ENCODE measurements around the gene PRKCQ. TPM values are rescaled to one million over a fixed set of nuclear protein-coding genes. Genes with fewer than 3 reads are reported as not detected.

PRKCQ gene
- total and polyA plus RNA-seq, 11 donors: 0.04 to 2.0 (median 0.13) TPM; not detected in 1

- no peaks in the 10 kb centered on the region for H3K9me3 ChIP-seq
- peaks cover 0 to 24% (median 0%) of the 10 kb centered on the region in 12 donors for H3K4me1 ChIP-seq
- TF ChIP-seq, protein P1, sequence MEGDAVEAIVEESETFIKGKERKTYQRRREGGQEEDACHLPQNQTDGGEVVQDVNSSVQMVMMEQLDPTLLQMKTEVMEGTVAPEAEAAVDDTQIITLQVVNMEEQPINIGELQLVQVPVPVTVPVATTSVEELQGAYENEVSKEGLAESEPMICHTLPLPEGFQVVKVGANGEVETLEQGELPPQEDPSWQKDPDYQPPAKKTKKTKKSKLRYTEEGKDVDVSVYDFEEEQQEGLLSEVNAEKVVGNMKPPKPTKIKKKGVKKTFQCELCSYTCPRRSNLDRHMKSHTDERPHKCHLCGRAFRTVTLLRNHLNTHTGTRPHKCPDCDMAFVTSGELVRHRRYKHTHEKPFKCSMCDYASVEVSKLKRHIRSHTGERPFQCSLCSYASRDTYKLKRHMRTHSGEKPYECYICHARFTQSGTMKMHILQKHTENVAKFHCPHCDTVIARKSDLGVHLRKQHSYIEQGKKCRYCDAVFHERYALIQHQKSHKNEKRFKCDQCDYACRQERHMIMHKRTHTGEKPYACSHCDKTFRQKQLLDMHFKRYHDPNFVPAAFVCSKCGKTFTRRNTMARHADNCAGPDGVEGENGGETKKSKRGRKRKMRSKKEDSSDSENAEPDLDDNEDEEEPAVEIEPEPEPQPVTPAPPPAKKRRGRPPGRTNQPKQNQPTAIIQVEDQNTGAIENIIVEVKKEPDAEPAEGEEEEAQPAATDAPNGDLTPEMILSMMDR (IDR thresholded peaks at IDR 0.05): no peak
- no peak for TF ChIP-seq POLR2A (IDR thresholded peaks at IDR 0.05)
- peaks cover 0 to 8% (median 0%) of the 10 kb centered on the region in 9 donors for H3K27me3 ChIP-seq
- DNase-seq: no peak
- intact Hi-C loops (cut with DNase I): no loop called here
- 77 to 81% (median 79%) methylated on average over 2 of the region's 2 CpGs for WGBS, 4 donors
- no peak for ATAC-seq
- H3K27ac ChIP-seq: peak overlapping the region in 1 of 12 donors; percentile 47
- no peaks in the 10 kb centered on the region for H3K36me3 ChIP-seq
- H3K4me3 ChIP-seq: no peak overlapping the region
Observed at GRCh38 chr10:6558272-6558671, 21.8 kb downstream of the PRKCQ start.

- intact Hi-C loops (cut with DNase I): no loop called here
- WGBS, 4 donors: 69 to 83% (median 77%) methylated on average over 7 of the region's 7 CpGs
- Histone ChIP-seq H3K9me3 (no peaks in the 10 kb centered on the region), H3K27me3 (peaks cover 0 to 15% (median 0%) of the 10 kb centered on the region in 9 donors), H3K4me1 (peaks cover 0 to 8% (median 0%) of the 10 kb centered on the region in 12 donors), H3K27ac (no peak overlapping the region), H3K36me3 (no peaks in the 10 kb centered on the region), H3K4me3 (no peak overlapping the region)
- DNase-seq (no peak), ATAC-seq (no peak)
- no peak for TF ChIP-seq POLR2A (IDR thresholded peaks at IDR 0.05)
- TF ChIP-seq, protein P1 (IDR thresholded peaks at IDR 0.05): no peak
Observed at GRCh38 chr10:6553937-6554336, 26.1 kb downstream of the PRKCQ start.

DNA sequence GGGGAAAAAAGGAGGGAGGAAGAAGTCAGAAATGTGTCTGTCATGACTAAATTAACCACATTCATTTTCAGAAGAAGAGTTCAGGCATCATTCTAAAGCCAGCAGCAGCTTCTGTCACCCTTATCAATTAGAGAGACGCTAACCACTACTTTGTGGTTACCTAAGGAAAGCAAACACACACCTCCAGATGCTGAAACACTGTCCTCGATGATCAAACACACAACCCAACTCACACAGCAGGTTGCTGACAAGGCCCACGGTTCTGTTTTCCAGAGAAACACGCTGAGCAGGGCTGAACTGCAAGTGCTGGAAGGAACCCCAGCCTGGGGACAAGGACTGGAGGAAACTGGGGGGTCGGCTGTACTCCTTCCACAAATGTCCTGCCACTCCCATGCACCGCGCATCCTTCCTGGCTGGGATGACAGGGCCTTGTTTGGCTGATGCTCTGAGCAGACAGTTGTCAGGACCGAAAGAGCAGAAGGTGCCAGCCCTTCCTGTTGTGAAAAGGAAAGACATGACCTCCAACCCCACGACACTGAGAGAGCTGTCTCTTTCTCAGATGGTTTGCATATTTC, 36.6 kb downstream of the PRKCQ start:
- TF ChIP-seq, protein P1 (IDR thresholded peaks at IDR 0.05): no peak
- TF ChIP-seq POLR2A (IDR thresholded peaks at IDR 0.05): no peak
- Histone ChIP-seq H3K27me3 (peaks cover 0 to 17% (median 0%) of the 10 kb centered on the region in 9 donors), H3K4me3 (peak overlapping the region in 1 of 12 donors; percentile 39), H3K36me3 (no peaks in the 10 kb centered on the region), H3K9me3 (no peaks in the 10 kb centered on the region), H3K27ac (peak overlapping the region in 1 of 12 donors; percentile 83), H3K4me1 (peaks cover 0 to under 1% (median 0%) of the 10 kb centered on the region in 12 donors)
- DNase-seq: no peak
- no peak for ATAC-seq
- WGBS, 4 donors: 28 to 29% (median 28%) methylated on average over 9 of the region's 9 CpGs
- intact Hi-C loops (cut with DNase I): no loop called here

DNA sequence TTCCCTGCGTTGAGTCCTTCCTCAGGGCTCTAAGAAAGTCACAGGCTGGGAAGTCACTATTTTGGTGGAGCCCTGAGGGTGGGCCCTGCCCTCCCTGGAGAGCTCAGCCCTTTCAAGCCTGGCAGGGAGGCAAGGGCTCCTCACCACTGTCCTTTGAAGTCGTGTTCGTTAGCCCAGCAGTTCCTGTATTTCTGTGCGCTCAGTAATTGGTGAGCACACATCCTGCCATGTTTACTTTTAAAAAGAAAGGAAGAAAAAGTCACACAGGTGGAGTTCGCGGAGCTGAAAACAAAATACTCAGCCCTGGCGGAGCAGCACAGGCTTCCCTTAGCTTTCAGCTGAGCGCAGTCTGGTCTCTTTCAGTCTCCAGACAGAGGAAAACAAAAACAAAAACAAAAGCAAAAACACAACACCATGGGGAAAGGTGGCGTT, 37.1 kb downstream of the PRKCQ start:
- Histone ChIP-seq H3K4me1 (peaks cover 0 to 5% (median 0%) of the 10 kb centered on the region in 12 donors), H3K27ac (peak overlapping the region in 1 of 12 donors; percentile 83), H3K36me3 (no peaks in the 10 kb centered on the region), H3K9me3 (no peaks in the 10 kb centered on the region), H3K4me3 (peak overlapping the region in 1 of 12 donors; percentile 39), H3K27me3 (peaks cover 0 to 17% (median 0%) of the 10 kb centered on the region in 9 donors)
- intact Hi-C loops (cut with DNase I): no loop called here
- no peak for ATAC-seq
- TF ChIP-seq, protein P1 (IDR thresholded peaks at IDR 0.05): no peak
- TF ChIP-seq POLR2A (IDR thresholded peaks at IDR 0.05): no peak
- no peak for DNase-seq
- 32 to 42% (median 33%) methylated on average over 9 of the region's 9 CpGs for WGBS, 4 donors
